ENCODE results near the gene CD19. TPM values are rescaled to one million over a fixed set of nuclear protein-coding genes. Genes with fewer than 3 reads are reported as not detected.

The CD19 gene
- total and polyA plus RNA-seq, 11 donors = 0.10 to 0.44 (median 0.22) TPM; not detected in 7

DNA sequence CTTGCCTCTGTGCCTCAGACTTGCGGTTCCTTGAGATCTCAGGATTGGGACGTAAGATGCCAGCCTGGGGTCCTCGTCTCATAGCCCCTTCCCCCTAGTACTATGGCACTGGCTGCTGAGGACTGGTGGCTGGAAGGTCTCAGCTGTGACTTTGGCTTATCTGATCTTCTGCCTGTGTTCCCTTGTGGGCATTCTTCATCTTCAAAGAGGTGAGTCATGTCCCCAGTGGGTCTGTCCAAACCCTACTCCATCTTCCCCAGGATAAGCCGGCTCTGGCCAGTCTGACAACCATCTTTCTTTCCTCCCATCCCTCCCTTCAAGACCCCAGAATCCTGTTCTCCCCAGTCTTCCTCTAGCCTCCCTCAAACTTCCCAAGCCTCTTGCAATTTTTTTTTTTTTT is 3.6 kb downstream of the CD19 start:
- Histone ChIP-seq H3K36me3 (no peaks in the 10 kb centered on the region), H3K27me3 (no peaks in the 10 kb centered on the region), H3K4me1 (peaks cover 0 to 18% (median 0%) of the 10 kb centered on the region in 12 donors), H3K27ac (no peak overlapping the region), H3K4me3 (no peak overlapping the region), H3K9me3 (no peaks in the 10 kb centered on the region)
- DNase-seq (no peak), ATAC-seq (no peak)
- TF ChIP-seq POLR2A (IDR thresholded peaks at IDR 0.05) = no peak
- TF ChIP-seq, protein P1, sequence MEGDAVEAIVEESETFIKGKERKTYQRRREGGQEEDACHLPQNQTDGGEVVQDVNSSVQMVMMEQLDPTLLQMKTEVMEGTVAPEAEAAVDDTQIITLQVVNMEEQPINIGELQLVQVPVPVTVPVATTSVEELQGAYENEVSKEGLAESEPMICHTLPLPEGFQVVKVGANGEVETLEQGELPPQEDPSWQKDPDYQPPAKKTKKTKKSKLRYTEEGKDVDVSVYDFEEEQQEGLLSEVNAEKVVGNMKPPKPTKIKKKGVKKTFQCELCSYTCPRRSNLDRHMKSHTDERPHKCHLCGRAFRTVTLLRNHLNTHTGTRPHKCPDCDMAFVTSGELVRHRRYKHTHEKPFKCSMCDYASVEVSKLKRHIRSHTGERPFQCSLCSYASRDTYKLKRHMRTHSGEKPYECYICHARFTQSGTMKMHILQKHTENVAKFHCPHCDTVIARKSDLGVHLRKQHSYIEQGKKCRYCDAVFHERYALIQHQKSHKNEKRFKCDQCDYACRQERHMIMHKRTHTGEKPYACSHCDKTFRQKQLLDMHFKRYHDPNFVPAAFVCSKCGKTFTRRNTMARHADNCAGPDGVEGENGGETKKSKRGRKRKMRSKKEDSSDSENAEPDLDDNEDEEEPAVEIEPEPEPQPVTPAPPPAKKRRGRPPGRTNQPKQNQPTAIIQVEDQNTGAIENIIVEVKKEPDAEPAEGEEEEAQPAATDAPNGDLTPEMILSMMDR (IDR thresholded peaks at IDR 0.05) = no peak
- intact Hi-C loops (cut with DNase I) = loop anchor here in 1 of 10 donors (5.0 kb wide), 1 partner anchor 48 kb away; no protein-coding TSS in a partner anchor
- 88 to 95% (median 94%) methylated on average over 4 of the region's 4 CpGs for WGBS, 4 donors

DNA sequence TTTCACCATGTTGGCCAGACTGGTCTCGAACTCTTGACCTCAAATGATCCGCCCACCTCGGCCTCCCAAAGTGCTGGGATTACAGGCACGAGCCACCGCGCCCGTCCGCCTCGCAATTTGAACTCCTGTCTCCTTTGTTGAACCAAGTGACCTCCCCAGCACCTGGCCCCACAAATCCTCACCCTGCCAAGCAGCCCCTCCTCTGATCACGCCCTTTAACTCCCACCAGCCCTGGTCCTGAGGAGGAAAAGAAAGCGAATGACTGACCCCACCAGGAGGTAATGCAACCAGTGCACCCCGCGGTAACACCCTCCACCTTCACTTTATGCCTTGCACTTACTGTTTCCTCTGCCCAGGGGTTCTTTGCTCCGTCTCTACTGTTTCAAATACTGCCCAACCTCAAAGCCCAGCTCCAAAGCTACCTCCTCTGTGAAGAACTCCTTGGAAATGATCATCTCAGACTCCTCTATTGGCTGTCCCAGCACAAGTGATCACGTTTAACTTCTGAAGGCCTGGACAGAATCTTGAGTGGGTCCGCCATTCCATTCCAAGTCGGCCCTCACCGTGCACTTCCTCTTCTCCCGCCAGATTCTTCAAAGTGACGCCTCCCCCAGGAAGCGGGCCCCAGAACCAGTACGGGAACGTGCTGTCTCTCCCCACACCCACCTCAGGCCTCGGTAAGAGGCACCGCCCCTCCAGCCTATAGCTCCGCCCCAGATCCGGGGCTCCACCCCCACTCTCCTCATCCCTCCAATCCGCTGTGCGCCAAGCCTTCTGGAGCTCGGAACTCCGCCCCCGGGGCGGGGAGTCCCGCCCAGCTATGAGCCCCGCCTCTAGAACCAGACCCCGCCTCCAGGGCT is 4.4 kb downstream of the CD19 start:
- intact Hi-C loops (cut with DNase I) = loop anchor here in 1 of 10 donors (5.0 kb wide), 1 partner anchor 49 kb away; no protein-coding TSS in a partner anchor
- WGBS, 4 donors = 29 to 41% (median 34%) methylated on average over 29 to 36 of the region's 36 CpGs

GRCh38 chr16:28936784-28937155 is 5.0 kb downstream of the CD19 start:
- no peak for DNase-seq
- TF ChIP-seq, protein P1 (IDR thresholded peaks at IDR 0.05) = no peak
- no peak for TF ChIP-seq POLR2A (IDR thresholded peaks at IDR 0.05)
- Histone ChIP-seq H3K4me3 (peak overlapping the region in 6 of 12 donors; percentile 19 to 48 (median 34)), H3K4me1 (peaks cover 0 to 12% (median 0%) of the 10 kb centered on the region in 12 donors), H3K36me3 (no peaks in the 10 kb centered on the region), H3K27ac (no peak overlapping the region), H3K9me3 (no peaks in the 10 kb centered on the region), H3K27me3 (no peaks in the 10 kb centered on the region)
- no peak for ATAC-seq
- 67 to 86% (median 71%) methylated on average over 20 to 26 of the region's 26 CpGs for WGBS, 4 donors
- intact Hi-C loops (cut with DNase I) = loop anchor here in 1 of 10 donors (5.0 kb wide), 1 partner anchor 49 kb away; no protein-coding TSS in a partner anchor

More for the DNA sequence above, 4.4 kb downstream of the CD19 start:
- TF ChIP-seq POLR2A (IDR thresholded peaks at IDR 0.05) = no peak
- TF ChIP-seq, protein P1 (IDR thresholded peaks at IDR 0.05) = no peak
- peak; percentile 72 to 93 (median 84) for DNase-seq
- Histone ChIP-seq H3K4me1 (peaks cover 0 to 12% (median 0%) of the 10 kb centered on the region in 12 donors), H3K4me3 (peak overlapping the region in 9 of 12 donors; percentile 12 to 48 (median 28)), H3K27me3 (no peaks in the 10 kb centered on the region), H3K27ac (no peak overlapping the region), H3K9me3 (no peaks in the 10 kb centered on the region), H3K36me3 (no peaks in the 10 kb centered on the region)
- peak; percentile 86 to 98 (median 97) for ATAC-seq

DNA sequence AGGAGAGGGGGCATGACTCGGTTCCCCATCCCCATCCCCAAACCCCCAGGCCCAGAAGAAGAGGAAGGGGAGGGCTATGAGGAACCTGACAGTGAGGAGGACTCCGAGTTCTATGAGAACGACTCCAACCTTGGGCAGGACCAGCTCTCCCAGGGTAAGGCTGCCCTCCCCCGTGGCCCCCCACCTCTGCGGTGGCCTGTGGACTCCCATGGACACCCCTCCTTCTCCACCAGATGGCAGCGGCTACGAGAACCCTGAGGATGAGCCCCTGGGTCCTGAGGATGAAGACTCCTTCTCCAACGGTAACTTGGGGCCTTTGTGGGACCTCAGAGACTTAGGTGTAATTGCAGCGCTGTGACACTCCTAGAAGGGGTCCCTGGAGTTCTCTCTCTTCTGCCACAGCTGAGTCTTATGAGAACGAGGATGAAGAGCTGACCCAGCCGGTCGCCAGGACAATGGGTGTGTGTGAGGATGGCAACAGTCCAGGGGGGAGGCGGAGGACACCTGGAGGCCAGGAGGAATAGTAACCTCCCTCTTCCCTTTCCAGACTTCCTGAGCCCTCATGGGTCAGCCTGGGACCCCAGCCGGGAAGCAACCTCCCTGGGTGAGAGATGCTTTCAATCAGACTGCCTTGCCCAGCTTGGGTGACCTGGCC is 5.6 kb downstream of the CD19 start:
- no peaks in the 10 kb centered on the region for H3K9me3 ChIP-seq
- TF ChIP-seq, protein P1 (IDR thresholded peaks at IDR 0.05) = no peak
- no peak for TF ChIP-seq POLR2A (IDR thresholded peaks at IDR 0.05)
- ATAC-seq (no peak), DNase-seq (no peak)
- H3K27me3 ChIP-seq = no peaks in the 10 kb centered on the region
- WGBS, 4 donors = 73 to 82% (median 77%) methylated on average over 11 to 14 of the region's 14 CpGs
- intact Hi-C loops (cut with DNase I) = loop anchor here in 1 of 10 donors (5.0 kb wide), 1 partner anchor 50 kb away; no protein-coding TSS in a partner anchor
- peaks cover 0 to 12% (median 0%) of the 10 kb centered on the region in 12 donors for H3K4me1 ChIP-seq
- H3K27ac ChIP-seq = no peak overlapping the region
- no peak overlapping the region for H3K4me3 ChIP-seq
- no peaks in the 10 kb centered on the region for H3K36me3 ChIP-seq
